NCI-H2171 treated with DMSO at 0.1 percent for 48 hours (cell line): ENCODE measurements around the gene MKNK1.
A peak's percentile ranks its signal among the peaks of the same experiment; 100 is the strongest.

Experiments
- DNase-seq: peaks from one replicate; lab custom pipeline; 2025; lab: John Stamatoyannopoulos, UW

Gene MKNK1

DNA sequence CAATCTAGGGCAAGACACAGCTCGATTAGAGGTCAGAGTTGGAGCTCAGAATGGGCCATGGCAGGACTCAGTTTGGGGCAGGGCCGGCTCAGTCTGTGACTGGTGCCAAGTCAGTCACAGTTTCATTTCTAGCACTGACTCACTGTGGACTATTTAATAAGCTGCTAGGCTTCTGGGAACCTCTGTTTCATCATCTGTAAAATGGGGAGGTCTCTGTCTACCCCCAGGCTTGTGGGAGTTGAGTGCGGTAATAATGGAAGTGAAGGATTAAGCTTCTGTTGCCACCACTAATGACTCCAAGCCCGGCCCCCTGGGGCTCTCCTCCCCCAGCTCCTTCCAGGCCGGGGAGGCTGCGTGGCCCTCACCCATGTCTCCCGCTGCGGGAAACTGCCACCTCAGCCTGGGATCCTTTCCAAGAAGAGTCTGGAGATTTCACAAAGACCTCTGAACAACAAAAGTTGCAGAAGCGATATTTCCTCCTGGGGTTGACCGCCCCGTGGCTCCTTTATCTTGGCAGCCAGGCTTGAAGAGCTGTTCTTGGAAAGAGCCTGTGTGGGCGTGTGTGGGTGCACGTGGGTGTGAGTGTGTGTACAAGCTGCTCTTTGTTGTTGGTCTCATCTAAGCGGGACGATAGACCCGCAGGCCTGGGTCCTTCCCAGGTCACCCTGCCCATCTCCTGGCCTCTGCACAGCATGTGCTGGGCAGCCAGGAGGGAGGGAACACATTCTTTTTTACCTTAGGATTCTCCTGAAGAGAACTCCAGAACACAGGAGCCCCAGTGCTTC lies 81.7 kb downstream of the MKNK1 start:
- DNase-seq, result no peak

DNA sequence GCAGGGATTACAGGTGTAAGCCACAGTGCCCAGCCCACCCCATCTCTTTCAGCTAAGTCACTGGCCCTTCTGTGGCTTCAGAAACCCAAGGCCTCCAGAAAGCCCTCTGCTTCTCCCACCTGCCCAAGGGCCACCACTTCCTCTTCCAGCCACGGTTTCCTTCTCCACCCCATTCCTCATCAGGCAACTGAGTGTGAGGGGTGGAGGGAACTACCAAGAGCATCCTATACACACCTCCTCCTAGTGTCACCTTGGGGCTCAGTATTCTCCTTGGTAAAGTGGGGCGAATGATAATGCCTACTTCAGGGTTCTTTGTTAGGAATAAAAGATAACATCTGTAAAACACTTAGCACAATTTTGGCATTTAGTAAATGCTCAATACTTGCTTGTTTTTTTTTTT lies 82.7 kb downstream of the MKNK1 start:
- no peak for DNase-seq

DNA sequence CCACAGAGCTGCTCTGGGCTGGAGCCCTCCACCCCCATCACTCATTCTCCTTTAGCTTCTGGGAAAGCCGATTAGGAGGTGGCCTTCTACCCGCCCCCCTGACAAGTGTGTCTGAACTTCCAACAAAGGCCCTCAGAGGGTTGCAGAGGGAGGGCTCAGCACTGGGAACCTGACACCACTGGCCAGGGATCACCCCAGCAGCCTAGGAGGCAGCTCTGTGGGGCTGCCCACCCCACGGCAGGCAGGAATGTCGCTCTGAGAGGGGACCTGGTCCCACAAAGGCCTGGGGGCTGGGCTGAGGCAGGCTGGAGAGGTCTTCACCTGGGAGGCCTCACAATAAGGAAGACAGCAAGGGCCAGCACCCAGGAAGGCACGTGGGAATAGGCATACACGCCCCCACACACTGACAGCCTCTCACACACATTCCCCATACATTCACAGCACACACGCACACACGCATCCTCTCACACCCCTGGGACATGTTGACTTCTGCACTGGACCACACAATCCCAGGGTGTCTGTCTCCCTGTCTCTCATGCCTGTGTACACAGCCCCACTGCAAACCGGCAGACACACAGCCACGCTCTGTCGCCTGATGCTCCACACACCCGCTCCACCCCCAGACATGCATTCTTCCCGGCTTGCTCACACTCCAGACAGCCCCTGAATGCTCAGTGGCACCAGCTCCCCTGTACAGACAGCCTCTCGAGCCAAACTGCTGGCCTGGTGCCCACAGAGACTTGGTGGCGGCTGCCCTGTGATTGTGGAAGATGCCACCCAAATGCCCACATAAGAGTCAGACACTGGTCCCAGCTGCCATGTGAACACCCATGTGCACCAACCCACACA lies 83.8 kb downstream of the MKNK1 start:
- DNase-seq, result no peak

DNA sequence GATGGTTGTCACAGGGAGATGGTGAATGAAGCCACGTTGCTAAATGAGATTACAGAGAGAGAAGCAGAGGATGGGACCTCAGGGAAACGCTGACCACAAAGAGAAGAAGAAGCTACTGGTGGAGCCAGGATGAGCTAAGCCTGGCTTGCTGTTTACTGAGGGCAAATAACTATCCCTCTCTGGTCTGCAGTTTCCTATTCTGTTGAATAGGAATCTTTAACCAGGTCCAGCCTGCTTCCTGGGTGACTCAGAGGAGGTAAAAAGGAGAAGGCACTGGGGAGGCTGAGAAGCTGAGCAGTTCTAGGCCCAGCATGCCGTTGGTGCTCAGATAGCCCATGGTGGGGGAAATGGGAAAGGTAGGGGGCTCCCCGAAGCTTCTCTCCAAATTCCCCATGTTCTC lies 84.9 kb downstream of the MKNK1 start:
- DNase-seq, result no peak

DNA sequence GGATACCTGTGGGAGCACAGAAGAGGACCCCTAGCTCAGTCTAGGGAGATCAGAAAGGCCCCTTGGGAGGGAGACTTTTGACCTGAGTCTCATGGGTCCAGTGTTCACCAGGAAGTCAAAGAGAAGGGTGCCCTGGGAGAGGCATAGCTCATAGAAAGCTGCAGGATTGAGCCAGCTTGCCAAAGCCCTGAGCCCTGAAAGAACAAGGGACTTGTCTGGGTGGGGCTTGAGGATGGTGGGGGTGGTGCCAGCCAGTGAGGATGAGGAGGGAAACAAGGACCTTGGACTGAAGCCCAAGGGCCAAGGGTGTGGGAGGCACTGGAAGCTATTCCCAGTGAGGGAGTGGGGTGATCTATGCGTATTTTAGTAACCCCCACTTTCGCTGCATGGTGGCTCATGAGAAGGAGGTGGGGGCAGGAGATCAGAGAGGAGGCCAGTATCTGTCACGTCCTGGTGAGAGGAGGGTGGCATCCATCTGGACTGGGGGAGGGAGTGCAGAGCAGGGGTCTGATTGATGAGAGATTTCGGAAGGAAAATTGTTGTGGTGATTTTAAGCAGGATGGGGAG lies 86.1 kb downstream of the MKNK1 start:
- no peak for DNase-seq

DNA sequence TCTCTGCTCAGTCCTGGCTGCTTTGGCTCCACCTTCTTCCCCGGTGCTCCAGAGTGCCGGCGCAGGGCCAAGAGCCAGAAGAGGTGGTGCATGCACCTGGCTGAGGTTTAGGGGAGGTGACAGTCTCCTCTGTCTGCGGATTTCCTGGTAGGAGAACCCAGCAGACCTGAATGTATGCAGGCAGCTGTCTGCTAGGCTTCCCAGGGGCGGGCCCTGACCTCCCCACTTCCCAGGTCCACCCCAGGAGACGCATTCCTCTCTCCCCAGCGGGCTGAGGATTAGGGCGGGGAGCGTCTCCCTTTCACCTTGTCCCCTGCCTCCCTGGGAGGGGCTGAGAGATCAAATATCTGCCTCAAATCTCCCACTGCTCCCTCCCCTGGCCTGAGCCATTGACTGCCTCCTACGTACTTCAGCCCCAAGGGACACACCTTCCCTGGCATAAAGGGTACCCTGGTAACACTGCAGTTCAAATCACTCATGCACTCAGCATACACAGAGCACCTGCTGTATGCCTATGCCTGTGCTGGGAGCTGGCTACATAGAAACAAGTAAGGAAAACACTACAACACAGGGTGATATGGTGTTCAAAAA lies 87.0 kb downstream of the MKNK1 start:
- DNase-seq, result peak; percentile 94

DNA sequence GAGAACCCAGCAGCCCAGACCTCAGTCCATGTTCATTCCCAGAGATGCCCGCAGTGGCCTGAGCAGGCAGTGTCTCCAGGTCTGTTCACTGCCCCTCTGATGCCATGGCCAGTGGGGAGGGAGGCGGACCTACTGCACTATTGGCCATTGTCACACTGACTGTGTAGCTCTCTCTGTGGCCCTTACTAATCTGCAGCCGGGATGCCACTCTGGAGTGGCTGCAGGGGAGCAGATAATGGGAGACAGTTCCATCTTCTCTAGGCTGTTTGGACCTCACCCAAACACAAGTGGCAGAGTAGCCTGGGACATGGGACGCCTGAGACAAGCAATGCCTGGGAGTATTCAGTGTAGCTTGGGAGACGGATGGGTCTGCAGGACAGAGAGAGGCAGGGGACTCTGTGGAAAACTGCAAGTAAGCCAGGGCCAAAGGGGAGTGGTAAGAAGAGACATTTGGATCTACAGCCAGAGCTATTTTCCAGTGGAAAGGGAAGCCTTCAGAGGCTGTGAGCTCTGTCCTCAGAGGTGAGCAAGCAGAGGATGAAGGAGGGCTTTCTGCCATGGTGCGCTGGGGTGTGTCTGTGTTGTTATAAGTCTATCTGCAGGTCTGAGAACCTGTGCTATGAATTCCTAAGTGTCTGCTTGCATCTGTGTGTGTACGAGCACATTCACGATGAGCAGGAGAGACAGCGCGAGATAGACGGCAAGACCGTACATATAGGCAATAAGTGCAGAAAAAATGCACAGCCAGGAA lies 87.7 kb downstream of the MKNK1 start:
- no peak for DNase-seq

DNA sequence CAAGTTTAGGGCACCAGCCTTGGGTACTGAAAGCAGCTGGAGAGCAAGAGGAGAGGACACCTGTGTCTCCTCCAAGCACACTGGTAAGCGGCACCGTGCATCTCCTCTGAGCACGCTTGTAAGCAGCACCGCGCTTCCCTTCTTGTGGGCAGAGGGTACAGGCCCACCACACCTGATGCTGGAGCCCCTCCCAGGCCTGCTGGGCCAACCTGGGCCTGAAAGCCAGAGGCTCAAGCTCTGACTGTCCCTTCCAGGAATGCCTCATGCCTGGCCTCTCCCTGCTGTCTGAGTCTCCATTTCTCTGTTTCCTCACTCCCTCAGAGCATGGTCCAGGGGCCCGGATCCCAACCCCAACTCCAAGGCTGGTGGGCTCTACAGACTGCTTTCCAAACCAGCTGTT lies 88.5 kb downstream of the MKNK1 start:
- DNase-seq, result no peak

DNA sequence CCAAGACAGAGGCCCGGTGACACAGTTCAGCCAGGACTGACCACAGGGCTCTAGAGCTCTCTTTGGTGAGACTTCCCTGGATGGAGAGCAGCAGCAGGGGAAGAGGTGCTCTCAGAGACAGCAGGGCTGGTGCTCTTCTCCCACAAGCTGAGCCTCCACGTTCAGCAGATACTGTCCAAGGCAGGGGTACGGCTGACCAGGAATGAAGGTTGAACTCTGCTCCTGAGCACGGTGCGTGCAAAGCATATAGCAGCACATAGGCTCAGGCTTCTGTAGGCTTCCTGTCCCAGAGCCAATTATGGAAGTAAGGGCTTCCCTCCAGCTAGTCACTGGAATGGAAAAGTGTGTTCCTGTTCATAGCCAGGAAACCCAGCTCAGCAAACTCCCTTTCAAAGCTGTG lies 90.5 kb downstream of the MKNK1 start:
- no peak for DNase-seq

DNA sequence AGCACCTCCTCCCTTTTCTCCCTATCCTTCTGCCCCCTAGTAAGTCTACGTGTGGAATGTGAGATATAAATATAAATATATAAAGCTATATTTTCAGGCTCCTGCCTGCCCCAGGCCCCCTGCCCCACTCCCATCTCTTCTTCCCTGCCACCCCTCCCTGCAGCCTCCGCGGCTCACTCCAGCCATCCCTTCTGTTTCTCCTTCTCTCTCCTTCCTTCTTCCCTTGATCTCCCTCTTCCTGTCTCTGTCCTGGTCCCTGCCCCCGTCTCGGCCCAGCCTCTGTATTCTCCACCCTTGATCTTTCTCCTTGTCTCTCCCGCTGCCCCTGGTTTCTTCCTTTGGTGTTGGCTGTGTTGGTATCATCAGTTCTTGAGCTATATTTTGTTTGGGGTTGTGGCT lies 91.3 kb downstream of the MKNK1 start:
- DNase-seq, result no peak

DNA sequence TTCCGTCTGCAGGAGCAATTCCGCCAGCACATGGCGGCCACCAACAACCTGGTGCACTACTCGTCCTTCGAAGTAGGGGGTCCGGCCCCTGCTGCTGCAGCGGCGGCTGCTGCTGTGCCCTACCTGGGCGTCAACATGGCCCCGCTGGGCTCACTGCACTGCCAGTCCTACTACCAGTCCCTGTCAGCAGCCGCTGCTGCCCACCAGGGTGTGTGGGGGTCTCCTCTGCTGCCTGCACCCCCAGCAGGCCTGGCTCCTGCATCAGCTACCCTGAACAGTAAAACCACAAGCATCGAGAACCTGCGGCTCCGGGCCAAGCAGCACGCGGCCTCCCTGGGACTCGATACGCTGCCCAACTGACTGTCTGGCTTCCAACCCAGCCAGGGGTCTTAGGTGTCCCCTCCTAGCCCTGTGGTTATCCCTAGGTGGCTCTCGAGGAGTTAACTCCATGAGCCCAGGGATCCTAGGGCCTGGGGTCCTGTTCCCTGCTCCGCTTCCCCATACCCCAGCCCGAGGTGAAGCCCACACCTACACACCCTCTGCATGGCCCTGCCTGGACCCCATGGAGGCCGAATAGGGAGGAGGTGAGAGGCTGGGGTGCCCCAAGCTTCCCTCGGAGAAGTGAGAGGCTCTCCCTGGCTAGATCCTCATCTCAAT lies 91.8 kb downstream of the MKNK1 start:
- DNase-seq, result no peak

DNA sequence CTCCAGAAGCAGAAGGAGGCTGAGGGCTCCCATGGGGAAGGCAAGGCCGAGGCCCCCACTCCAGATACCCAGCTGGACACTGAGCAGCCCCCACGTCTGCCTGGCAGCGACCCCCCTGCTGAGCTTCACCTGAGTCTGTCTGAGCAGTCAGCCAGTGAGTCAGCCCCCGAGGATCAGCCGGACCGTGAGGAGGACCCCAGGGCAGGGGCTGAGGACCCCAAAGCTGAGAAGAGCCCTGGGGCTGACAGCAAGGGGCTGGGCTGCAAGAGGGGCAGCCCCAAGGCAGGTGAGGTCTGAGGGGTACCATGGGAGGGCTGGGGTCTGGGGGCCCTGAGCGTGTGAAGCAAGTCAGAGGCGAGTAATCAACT lies 93.1 kb downstream of the MKNK1 start:
- no peak for DNase-seq

DNA sequence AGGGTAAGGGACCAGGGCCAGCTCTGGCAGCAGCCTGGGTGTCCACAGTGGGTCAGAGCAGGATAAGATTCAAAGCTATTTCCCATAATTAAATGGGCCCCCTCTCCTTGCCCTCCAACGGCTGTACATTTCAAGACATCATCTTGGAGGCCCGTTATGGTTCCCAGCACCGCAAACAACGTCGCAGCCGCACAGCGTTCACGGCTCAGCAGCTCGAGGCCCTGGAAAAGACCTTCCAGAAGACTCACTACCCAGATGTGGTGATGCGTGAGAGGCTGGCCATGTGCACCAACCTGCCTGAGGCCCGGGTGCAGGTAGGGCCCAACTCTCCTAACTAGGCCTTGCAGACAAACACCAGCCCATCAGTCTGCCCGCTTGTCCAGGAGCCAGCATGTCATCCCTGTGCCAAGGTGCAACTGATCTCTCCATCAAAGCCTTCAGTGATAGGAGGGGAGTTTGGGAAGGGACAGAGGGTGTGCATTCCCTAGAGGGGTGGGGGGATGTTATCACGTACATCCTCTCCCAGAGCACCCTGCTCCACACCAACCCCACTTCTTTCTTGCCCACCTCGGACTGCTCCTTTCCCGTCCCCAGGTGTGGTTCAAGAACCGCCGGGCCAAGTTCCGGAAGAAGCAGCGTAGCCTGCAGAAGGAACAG lies 93.6 kb downstream of the MKNK1 start:
- no peak for DNase-seq

DNA sequence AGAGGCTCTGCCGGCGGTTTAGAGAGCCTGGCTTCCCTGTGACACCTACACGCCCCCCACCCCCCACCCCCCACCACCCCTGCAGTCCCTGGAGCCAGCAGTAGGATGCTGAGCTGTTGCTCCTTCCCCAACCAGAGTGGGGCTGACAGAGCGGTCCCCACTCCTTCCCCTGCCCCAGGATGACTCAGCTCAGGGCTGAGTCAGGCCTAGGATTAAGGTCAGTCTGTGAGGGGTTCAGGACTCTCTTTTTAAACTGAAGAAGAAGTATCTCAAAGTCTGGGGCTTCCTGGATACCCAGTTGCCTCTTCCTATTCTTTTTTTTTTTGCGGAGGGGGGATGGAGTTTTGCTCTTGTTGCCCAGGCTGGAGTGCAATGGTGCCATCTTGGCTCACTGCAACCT lies 95.3 kb downstream of the MKNK1 start:
- DNase-seq, result no peak
